ENCODE measurements around the gene ADGRL4.
"Not testable (repeated sequence)": the region's sequence is repeated elsewhere in the genome, so short reads cannot be mapped to it uniquely, and the experiment has no call there.

The ADGRL4 gene

GRCh38 chr1:78980511-78980910, 26.0 kb downstream of the ADGRL4 start:
- H3K4me3 Mint-ChIP-seq: no peak overlapping the region
- no peaks in the 10 kb centered on the region for H3K36me3 Mint-ChIP-seq
- H3K4me1 Mint-ChIP-seq: no peaks in the 10 kb centered on the region
- no peak overlapping the region for H3K27ac Mint-ChIP-seq
- no peaks in the 10 kb centered on the region for H3K27me3 Mint-ChIP-seq
- peaks cover 8% of the 10 kb centered on the region for H3K9me3 Mint-ChIP-seq

- Mint-ChIP-seq H3K36me3 (no peaks in the 10 kb centered on the region), H3K4me3 (no peak overlapping the region), H3K27me3 (no peaks in the 10 kb centered on the region), H3K9me3 (no peaks in the 10 kb centered on the region), H3K4me1 (no peaks in the 10 kb centered on the region), H3K27ac (no peak overlapping the region)
Observed at GRCh38 chr1:78972723-78973122, 33.8 kb downstream of the ADGRL4 start.

GRCh38 chr1:78967091-78967490, 39.4 kb downstream of the ADGRL4 start:
- not testable (repeated sequence) for H3K27me3 Mint-ChIP-seq, H3K36me3 Mint-ChIP-seq, H3K4me3 Mint-ChIP-seq, H3K4me1 Mint-ChIP-seq, H3K27ac Mint-ChIP-seq
- peaks cover 17% of the 10 kb centered on the region for H3K9me3 Mint-ChIP-seq

- Mint-ChIP-seq H3K4me3 (no peak overlapping the region), H3K9me3 (peaks cover 9% of the 10 kb centered on the region), H3K27ac (no peak overlapping the region), H3K27me3 (no peaks in the 10 kb centered on the region), H3K36me3 (no peaks in the 10 kb centered on the region), H3K4me1 (no peaks in the 10 kb centered on the region)
Observed at GRCh38 chr1:78958711-78959110, 47.8 kb downstream of the ADGRL4 start.

- H3K9me3 Mint-ChIP-seq: no peaks in the 10 kb centered on the region
- no peaks in the 10 kb centered on the region for H3K36me3 Mint-ChIP-seq
- H3K4me3 Mint-ChIP-seq: no peak overlapping the region
- H3K27me3 Mint-ChIP-seq: no peaks in the 10 kb centered on the region
- H3K27ac Mint-ChIP-seq: no peak overlapping the region
- H3K4me1 Mint-ChIP-seq: no peaks in the 10 kb centered on the region
Observed at GRCh38 chr1:78950826-78951225, 55.7 kb downstream of the ADGRL4 start.

GRCh38 chr1:78949227-78949626, 57.3 kb downstream of the ADGRL4 start:
- no peak overlapping the region for H3K27ac Mint-ChIP-seq
- no peaks in the 10 kb centered on the region for H3K27me3 Mint-ChIP-seq
- no peaks in the 10 kb centered on the region for H3K4me1 Mint-ChIP-seq
- no peaks in the 10 kb centered on the region for H3K36me3 Mint-ChIP-seq
- no peaks in the 10 kb centered on the region for H3K9me3 Mint-ChIP-seq
- no peak overlapping the region for H3K4me3 Mint-ChIP-seq

- Mint-ChIP-seq H3K9me3 (no peaks in the 10 kb centered on the region), H3K27me3 (no peaks in the 10 kb centered on the region), H3K4me1 (no peaks in the 10 kb centered on the region), H3K27ac (no peak overlapping the region), H3K36me3 (no peaks in the 10 kb centered on the region), H3K4me3 (no peak overlapping the region)
Observed at GRCh38 chr1:78919150-78919549, 87.4 kb downstream of the ADGRL4 start.

GRCh38 chr1:78918157-78918556, 88.4 kb downstream of the ADGRL4 start:
- Mint-ChIP-seq H3K27ac (no peak overlapping the region), H3K4me1 (no peaks in the 10 kb centered on the region), H3K4me3 (no peak overlapping the region), H3K27me3 (no peaks in the 10 kb centered on the region), H3K36me3 (no peaks in the 10 kb centered on the region), H3K9me3 (no peaks in the 10 kb centered on the region)

GRCh38 chr1:78916986-78917385, 89.5 kb downstream of the ADGRL4 start:
- Mint-ChIP-seq H3K4me3 (no peak overlapping the region), H3K36me3 (no peaks in the 10 kb centered on the region), H3K4me1 (no peaks in the 10 kb centered on the region), H3K27ac (no peak overlapping the region), H3K27me3 (no peaks in the 10 kb centered on the region), H3K9me3 (no peaks in the 10 kb centered on the region)

GRCh38 chr1:78913950-78914349, 92.6 kb downstream of the ADGRL4 start:
- Mint-ChIP-seq H3K27me3 (no peaks in the 10 kb centered on the region), H3K4me1 (no peaks in the 10 kb centered on the region), H3K36me3 (no peaks in the 10 kb centered on the region), H3K27ac (no peak overlapping the region), H3K9me3 (no peaks in the 10 kb centered on the region), H3K4me3 (no peak overlapping the region)

- Mint-ChIP-seq H3K4me1 (no peaks in the 10 kb centered on the region), H3K27me3 (no peaks in the 10 kb centered on the region), H3K4me3 (no peak overlapping the region), H3K9me3 (no peaks in the 10 kb centered on the region), H3K27ac (no peak overlapping the region), H3K36me3 (no peaks in the 10 kb centered on the region)
Observed at GRCh38 chr1:78911956-78912880, 94.3 kb downstream of the ADGRL4 start.

GRCh38 chr1:78902641-78903040, 103.9 kb downstream of the ADGRL4 start:
- Mint-ChIP-seq H3K4me3 (no peak overlapping the region), H3K4me1 (no peaks in the 10 kb centered on the region), H3K9me3 (no peaks in the 10 kb centered on the region), H3K36me3 (no peaks in the 10 kb centered on the region), H3K27ac (no peak overlapping the region), H3K27me3 (no peaks in the 10 kb centered on the region)

GRCh38 chr1:78894811-78895210, 111.7 kb downstream of the ADGRL4 start:
- Mint-ChIP-seq H3K4me3 (no peak overlapping the region), H3K4me1 (no peaks in the 10 kb centered on the region), H3K27me3 (peaks cover 1% of the 10 kb centered on the region), H3K36me3 (no peaks in the 10 kb centered on the region), H3K27ac (no peak overlapping the region), H3K9me3 (no peaks in the 10 kb centered on the region)

- Mint-ChIP-seq H3K27ac (no peak overlapping the region), H3K4me1 (no peaks in the 10 kb centered on the region), H3K9me3 (no peaks in the 10 kb centered on the region), H3K4me3 (no peak overlapping the region), H3K36me3 (no peaks in the 10 kb centered on the region), H3K27me3 (peaks cover 1% of the 10 kb centered on the region)
Observed at GRCh38 chr1:78892260-78892840, 114.2 kb downstream of the ADGRL4 start.

GRCh38 chr1:78887458-78887857, 119.1 kb downstream of the ADGRL4 start:
- Mint-ChIP-seq H3K4me3 (no peak overlapping the region), H3K27ac (no peak overlapping the region)

GRCh38 chr1:78884685-78885452, 121.7 kb downstream of the ADGRL4 start:
- no peak overlapping the region for H3K27ac Mint-ChIP-seq
- H3K27me3 Mint-ChIP-seq: no peaks in the 10 kb centered on the region
- H3K36me3 Mint-ChIP-seq: no peaks in the 10 kb centered on the region
- no peak overlapping the region for H3K4me3 Mint-ChIP-seq
- H3K9me3 Mint-ChIP-seq: no peaks in the 10 kb centered on the region
- H3K4me1 Mint-ChIP-seq: no peaks in the 10 kb centered on the region

More at GRCh38 chr1:78887458-78887857, 119.1 kb downstream of the ADGRL4 start:
- no peaks in the 10 kb centered on the region for H3K4me1 Mint-ChIP-seq
- H3K9me3 Mint-ChIP-seq: no peaks in the 10 kb centered on the region
- H3K27me3 Mint-ChIP-seq: no peaks in the 10 kb centered on the region
- H3K36me3 Mint-ChIP-seq: no peaks in the 10 kb centered on the region

All from activated naive CD4-positive, alpha-beta T cell treated with anti-CD3 and anti-CD28 coated beads, Interleukin-2, amount 50 U/mL, for 24 hours (primary cell).